ENCODE results near the gene PROK2. TPM values are rescaled to one million over a fixed set of nuclear protein-coding genes. Genes with fewer than 3 reads are reported as not detected.

Gene PROK2
- total RNA-seq, 3 donors from 2014 or later = 0.46 TPM; not detected in 2

DNA sequence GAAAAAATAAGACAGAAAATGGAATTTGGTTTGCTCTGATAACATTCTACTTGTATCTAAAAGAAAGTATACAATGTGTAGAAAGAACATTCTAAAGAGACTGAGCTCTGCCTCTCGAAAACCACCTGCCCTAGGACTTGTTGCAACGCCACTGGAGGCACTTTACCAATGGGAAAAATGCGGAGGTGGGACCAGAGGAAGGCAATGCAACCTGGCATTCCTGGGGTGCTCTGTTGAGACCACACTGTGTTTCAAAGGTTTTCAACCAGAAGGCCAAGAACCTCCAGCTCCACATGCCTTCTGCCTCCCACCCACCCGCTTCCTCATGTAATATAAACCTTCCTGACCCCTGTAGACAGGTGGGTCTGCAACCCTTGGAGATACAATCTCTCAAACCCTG is 4.5 kb downstream of the PROK2 start:
- DNase-seq = no peak
- TF ChIP-seq, protein P1, sequence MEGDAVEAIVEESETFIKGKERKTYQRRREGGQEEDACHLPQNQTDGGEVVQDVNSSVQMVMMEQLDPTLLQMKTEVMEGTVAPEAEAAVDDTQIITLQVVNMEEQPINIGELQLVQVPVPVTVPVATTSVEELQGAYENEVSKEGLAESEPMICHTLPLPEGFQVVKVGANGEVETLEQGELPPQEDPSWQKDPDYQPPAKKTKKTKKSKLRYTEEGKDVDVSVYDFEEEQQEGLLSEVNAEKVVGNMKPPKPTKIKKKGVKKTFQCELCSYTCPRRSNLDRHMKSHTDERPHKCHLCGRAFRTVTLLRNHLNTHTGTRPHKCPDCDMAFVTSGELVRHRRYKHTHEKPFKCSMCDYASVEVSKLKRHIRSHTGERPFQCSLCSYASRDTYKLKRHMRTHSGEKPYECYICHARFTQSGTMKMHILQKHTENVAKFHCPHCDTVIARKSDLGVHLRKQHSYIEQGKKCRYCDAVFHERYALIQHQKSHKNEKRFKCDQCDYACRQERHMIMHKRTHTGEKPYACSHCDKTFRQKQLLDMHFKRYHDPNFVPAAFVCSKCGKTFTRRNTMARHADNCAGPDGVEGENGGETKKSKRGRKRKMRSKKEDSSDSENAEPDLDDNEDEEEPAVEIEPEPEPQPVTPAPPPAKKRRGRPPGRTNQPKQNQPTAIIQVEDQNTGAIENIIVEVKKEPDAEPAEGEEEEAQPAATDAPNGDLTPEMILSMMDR (IDR thresholded peaks at IDR 0.05) = no peak

DNA sequence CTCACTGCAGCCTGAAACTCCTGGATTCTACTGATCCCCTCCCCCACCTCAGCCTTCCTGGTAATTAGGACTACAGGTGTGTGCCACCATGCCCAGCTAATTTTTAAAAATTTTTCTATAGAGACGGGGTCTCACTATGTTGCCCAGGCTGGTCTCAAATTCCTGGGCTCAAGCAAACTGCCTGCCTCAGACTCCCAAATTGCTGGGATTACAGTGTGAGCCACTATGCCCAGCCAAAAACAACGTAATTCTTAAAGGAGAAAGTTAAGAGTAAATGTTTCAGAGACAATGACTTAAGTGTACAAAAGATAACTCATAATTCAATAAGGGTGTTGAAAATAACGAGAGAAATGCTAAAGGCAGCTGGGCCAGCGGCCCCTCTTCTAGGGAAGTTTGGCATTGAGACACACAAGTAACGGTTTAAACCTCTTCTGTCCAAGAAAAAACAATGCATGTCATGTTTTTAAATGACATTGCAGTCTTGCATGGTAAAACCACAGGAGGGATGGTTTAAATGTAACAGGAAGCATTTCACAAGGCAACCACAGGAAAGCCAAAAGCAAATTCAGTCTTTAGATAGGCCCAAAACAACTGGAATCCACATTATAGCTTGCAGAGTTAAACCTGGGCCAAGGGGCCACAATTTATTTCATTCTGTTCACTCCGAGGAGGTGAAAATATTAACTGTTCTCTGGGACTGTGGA is 5.1 kb downstream of the PROK2 start:
- H3K9me3 ChIP-seq = no peaks in the 10 kb centered on the region
- H3K4me3 ChIP-seq = no peak overlapping the region
- TF ChIP-seq, protein P1 (IDR thresholded peaks at IDR 0.05) = no peak
- ATAC-seq (no peak), DNase-seq (no peak)
- peaks cover 7% of the 10 kb centered on the region for H3K4me1 ChIP-seq (ENCODE audit: low read depth)
- no peaks in the 10 kb centered on the region for H3K36me3 ChIP-seq (ENCODE audit: low read depth)
- intact Hi-C loops (cut with DNase I, micrococcal nuclease) = no loop called here

More for the DNA sequence above, 4.5 kb downstream of the PROK2 start:
- ATAC-seq = no peak
- Histone ChIP-seq H3K36me3 (ENCODE audit: low read depth) (no peaks in the 10 kb centered on the region), H3K4me3 (no peak overlapping the region), H3K9me3 (no peaks in the 10 kb centered on the region), H3K4me1 (ENCODE audit: low read depth) (peaks cover 8% of the 10 kb centered on the region)
- intact Hi-C loops (cut with DNase I, micrococcal nuclease) = no loop called here

DNA sequence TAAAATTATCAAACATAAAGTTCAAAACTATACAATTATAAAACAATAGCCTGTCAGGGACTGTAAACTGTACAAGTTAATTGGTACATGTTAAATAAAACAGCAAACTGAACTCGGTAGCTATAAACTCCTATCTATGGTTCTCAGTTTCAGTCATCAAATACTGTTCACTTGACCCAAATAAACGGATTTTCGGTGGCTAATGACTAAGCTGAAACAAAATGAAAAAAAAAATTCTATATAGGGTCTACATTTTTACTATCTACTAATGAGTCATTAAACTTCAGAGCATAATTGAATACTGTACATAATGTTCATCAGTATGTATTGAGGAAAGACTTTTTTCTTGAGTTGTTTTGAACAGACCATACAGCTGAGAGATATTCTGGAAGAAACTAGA is 6.6 kb downstream of the PROK2 start:
- Histone ChIP-seq H3K4me3 (no peak overlapping the region), H3K9me3 (no peaks in the 10 kb centered on the region), H3K4me1 (ENCODE audit: low read depth) (no peaks in the 10 kb centered on the region), H3K36me3 (ENCODE audit: low read depth) (no peaks in the 10 kb centered on the region)
- intact Hi-C loops (cut with DNase I, micrococcal nuclease) = no loop called here
- TF ChIP-seq, protein P1 (IDR thresholded peaks at IDR 0.05) = no peak
- no peak for DNase-seq
- ATAC-seq = no peak

DNA sequence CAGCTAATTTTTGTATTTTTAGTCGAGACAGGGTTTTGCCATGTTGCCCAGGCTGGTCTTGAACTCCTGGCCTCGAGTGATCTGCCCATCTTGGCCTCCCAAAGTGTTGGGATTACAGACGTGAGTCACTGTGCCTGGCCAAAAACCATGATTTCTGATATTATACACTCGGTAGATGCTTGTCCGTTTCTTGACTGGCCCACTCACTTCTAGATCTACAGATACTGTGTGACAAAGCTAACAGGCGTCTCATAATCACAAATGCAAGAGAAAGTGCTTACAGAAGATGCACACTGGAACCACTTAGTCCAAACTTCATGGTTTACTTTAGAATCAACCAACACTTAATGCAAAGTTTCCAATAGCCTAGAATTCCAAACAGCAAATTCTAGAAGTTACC is 8.4 kb downstream of the PROK2 start:
- no peaks in the 10 kb centered on the region for H3K36me3 ChIP-seq (ENCODE audit: low read depth)
- ATAC-seq (no peak), DNase-seq (no peak)
- H3K4me1 ChIP-seq (ENCODE audit: low read depth) = no peaks in the 10 kb centered on the region
- no peak overlapping the region for H3K4me3 ChIP-seq
- TF ChIP-seq, protein P1 (IDR thresholded peaks at IDR 0.05) = no peak
- intact Hi-C loops (cut with DNase I, micrococcal nuclease) = no loop called here
- no peaks in the 10 kb centered on the region for H3K9me3 ChIP-seq

DNA sequence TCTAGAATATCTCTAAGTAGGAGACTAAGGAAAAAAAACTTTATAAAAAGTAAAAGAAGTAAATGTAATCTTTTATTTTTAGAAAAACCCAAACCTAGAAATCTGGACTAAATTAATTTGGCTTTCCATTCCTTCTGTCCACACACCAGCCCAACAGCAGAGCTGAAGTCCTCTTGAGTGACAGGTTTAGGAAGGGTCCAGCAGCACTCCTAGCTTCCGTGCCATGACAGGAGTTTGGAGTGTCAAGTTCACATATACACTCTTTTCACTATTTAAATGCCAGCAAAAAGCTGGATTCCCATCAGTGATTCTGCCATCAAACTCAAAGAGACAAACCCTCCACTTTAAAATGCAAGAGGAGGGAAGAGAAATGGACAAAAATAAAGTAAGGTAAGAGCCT is 13.1 kb downstream of the PROK2 start:
- H3K4me1 ChIP-seq (ENCODE audit: low read depth) = no peaks in the 10 kb centered on the region
- no peak for DNase-seq
- intact Hi-C loops (cut with DNase I, micrococcal nuclease) = no loop called here
- ATAC-seq = no peak
- H3K4me3 ChIP-seq = no peak overlapping the region
- TF ChIP-seq, protein P1 (IDR thresholded peaks at IDR 0.05) = no peak
- H3K36me3 ChIP-seq (ENCODE audit: low read depth) = no peaks in the 10 kb centered on the region
- no peaks in the 10 kb centered on the region for H3K9me3 ChIP-seq

DNA sequence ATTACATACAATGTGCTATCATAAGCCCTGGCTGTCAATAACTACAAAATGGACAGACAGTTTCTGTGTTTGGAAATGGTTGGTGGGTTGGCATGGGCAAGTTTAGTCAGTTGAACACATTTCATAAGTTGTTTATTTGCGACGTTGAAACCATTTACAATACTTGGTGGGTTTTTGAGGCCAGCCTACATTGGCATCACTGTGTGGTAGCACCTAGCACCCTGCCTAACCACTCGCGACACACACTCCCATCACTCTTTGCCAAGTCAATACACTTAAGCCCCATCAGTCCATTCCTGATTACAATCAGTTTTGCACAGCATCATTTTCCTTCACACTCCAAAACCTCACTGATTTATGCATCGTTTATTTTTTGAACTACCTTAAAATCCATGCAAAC is 13.8 kb downstream of the PROK2 start:
- DNase-seq = no peak
- Histone ChIP-seq H3K9me3 (no peaks in the 10 kb centered on the region), H3K4me1 (ENCODE audit: low read depth) (no peaks in the 10 kb centered on the region), H3K4me3 (no peak overlapping the region), H3K36me3 (ENCODE audit: low read depth) (no peaks in the 10 kb centered on the region)
- TF ChIP-seq, protein P1 (IDR thresholded peaks at IDR 0.05) = no peak
- ATAC-seq = no peak
- intact Hi-C loops (cut with DNase I, micrococcal nuclease) = no loop called here
